ENCODE results near the gene TMEM127.

DNA sequence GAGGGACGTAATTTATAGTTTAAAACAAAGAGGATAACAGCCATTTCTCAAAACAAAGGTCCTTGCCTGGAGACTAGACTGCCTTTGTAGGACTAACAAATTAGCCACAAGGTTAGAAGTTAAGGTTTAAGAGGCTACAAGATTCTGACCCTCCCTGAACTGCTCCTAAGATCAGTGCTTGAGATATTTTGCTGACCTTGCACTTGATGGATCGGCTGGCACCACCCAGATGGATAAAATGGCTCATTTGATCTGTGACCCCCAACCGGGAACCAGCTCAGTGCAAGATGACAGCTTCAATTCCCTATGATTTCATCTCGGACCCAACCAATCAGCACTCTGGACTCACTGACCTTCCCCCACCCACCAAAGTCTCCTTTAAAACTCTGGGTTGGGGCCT is 53.5 kb downstream of the TMEM127 start:
- TF ChIP-seq, protein P1, sequence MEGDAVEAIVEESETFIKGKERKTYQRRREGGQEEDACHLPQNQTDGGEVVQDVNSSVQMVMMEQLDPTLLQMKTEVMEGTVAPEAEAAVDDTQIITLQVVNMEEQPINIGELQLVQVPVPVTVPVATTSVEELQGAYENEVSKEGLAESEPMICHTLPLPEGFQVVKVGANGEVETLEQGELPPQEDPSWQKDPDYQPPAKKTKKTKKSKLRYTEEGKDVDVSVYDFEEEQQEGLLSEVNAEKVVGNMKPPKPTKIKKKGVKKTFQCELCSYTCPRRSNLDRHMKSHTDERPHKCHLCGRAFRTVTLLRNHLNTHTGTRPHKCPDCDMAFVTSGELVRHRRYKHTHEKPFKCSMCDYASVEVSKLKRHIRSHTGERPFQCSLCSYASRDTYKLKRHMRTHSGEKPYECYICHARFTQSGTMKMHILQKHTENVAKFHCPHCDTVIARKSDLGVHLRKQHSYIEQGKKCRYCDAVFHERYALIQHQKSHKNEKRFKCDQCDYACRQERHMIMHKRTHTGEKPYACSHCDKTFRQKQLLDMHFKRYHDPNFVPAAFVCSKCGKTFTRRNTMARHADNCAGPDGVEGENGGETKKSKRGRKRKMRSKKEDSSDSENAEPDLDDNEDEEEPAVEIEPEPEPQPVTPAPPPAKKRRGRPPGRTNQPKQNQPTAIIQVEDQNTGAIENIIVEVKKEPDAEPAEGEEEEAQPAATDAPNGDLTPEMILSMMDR (IDR thresholded peaks at IDR 0.05), result no peak
- TF ChIP-seq POLR2A (IDR thresholded peaks at IDR 0.05) (no peak), POLR2AphosphoS5 (IDR thresholded peaks at IDR 0.05) (no peak)
